NCI-H226 (cell line): ENCODE results near the gene MLXIPL.
"Not testable (repeated sequence)": the region's sequence is repeated elsewhere in the genome, so short reads cannot be mapped to it uniquely, and the experiment has no call there.

Experiments
- DNase-seq: peaks from one replicate; pipeline ENCODE4 v3.0.0-alpha.2; 2015

MLXIPL gene

GRCh38 chr7:73623798-73624668 is at the start of gene MLXIPL:
MLXIPL (minus strand) TSS chr7:73624522; CDS start chr7:73624492, 30 bp downstream.
- peak; percentile 44 for DNase-seq

- DNase-seq, result no peak
These were observed 47.6 kb upstream of the MLXIPL start for GRCh38 chr7:73671857-73672445.

- no peak for DNase-seq
These were observed 47.0 kb upstream of the MLXIPL start for GRCh38 chr7:73671322-73671661.

GRCh38 chr7:73669858-73670385 is 45.6 kb upstream of the MLXIPL start:
- DNase-seq, result no peak

- no peak for DNase-seq
These were observed 45.0 kb upstream of the MLXIPL start for GRCh38 chr7:73669288-73669701.

- no peak for DNase-seq
These were observed 44.5 kb upstream of the MLXIPL start for GRCh38 chr7:73668886-73669230.

- no peak for DNase-seq
These were observed 44.0 kb upstream of the MLXIPL start for GRCh38 chr7:73668103-73668885.

- DNase-seq, result peak; percentile 74
These were observed 43.2 kb upstream of the MLXIPL start, which contains the start of gene VPS37D for GRCh38 chr7:73667344-73668102. VPS37D (plus strand) TSS chr7:73667831; CDS start chr7:73667959, 128 bp downstream.

GRCh38 chr7:73663033-73663432 is 38.7 kb upstream of the MLXIPL start:
- DNase-seq, result no peak

GRCh38 chr7:73660594-73660993 is 36.3 kb upstream of the MLXIPL start:
- DNase-seq, result not testable (repeated sequence)

- DNase-seq, result no peak
These were observed 35.7 kb upstream of the MLXIPL start for GRCh38 chr7:73659983-73660382.

- not testable (repeated sequence) for DNase-seq
These were observed 31.0 kb upstream of the MLXIPL start for GRCh38 chr7:73655309-73655708.

GRCh38 chr7:73652541-73652949 is 28.2 kb upstream of the MLXIPL start:
- no peak for DNase-seq

GRCh38 chr7:73650524-73650923 is 26.2 kb upstream of the MLXIPL start:
- DNase-seq, result no peak

GRCh38 chr7:73649576-73649975 is 25.3 kb upstream of the MLXIPL start:
- DNase-seq, result no peak

- DNase-seq, result no peak
These were observed 24.4 kb upstream of the MLXIPL start for GRCh38 chr7:73648593-73649332.

GRCh38 chr7:73647725-73648592 is 23.6 kb upstream of the MLXIPL start:
- DNase-seq, result no peak

GRCh38 chr7:73646785-73647724 is 22.7 kb upstream of the MLXIPL start:
- no peak for DNase-seq

GRCh38 chr7:73645643-73646174 is 21.4 kb upstream of the MLXIPL start:
- DNase-seq, result no peak
